ENCODE measurements around the gene MYH3. TPM values are rescaled to one million over a fixed set of nuclear protein-coding genes. Genes with fewer than 3 reads are reported as not detected.
"Not testable (repeated sequence)": the region's sequence is repeated elsewhere in the genome, so short reads cannot be mapped to it uniquely, and the experiment has no call there.

MYH3 gene
- total RNA-seq, 5 donors from 2014 or later (not counting 1 experiment from before 2014, with no cell fraction given), result 6.6 to 12.1 (median 11.1) TPM

GRCh38 chr17:10697092-10698081, 40.3 kb upstream of the MYH3 start, which contains the start of the genes ADPRM and SCO1:
Gene ADPRM (plus strand): TSS chr17:10697594. CDS start chr17:10704927, 7,333 bp downstream.
Gene SCO1 (minus strand): TSS chr17:10697533. CDS start chr17:10697507, 26 bp downstream.
- Mint-ChIP-seq H3K4me1 (peaks cover 63 to 69% (median 69%) of the 10 kb centered on the region in 3 donors), H3K27ac (peak within 1 kb of the TSS; percentile 91 to 98), H3K36me3 (peaks cover 30% of the 10 kb centered on the region), H3K27me3 (no peaks in the 10 kb centered on the region), H3K4me3 (peak within 1 kb of the TSS; percentile 93 to 96 (median 93)), H3K9me3 (no peaks in the 10 kb centered on the region)
- POLR2A ChIA-PET, result no interaction called here
- Histone ChIP-seq H3K36me3 (ENCODE audit: control insufficient read depth in 2 of 2, extremely low read depth in 1 of 2, insufficient read depth in 1 of 2, low read length in 1 of 2) (peaks cover 2 to 16% of the 10 kb centered on the region in 2 donors), H3K27ac (ENCODE audit: low read length) (peak within 1 kb of the TSS; percentile 84), H3K4me1 (ENCODE audit: control insufficient read depth in 1 of 2, extremely low read depth in 1 of 2, insufficient read depth in 2 of 2, low read length in 2 of 2) (peaks cover 29 to 38% of the 10 kb centered on the region in 2 experiments), H3K4me3 (ENCODE audit: control insufficient read depth in 1 of 2, extremely low read depth in 1 of 2, low read length in 1 of 2) (peak within 1 kb of the TSS; percentile 87 to 94), H3K27me3 (replicated peaks in 1 of 2; ENCODE audit: control insufficient read depth in 2 of 2, extremely low read depth in 1 of 2, insufficient read depth in 2 of 2, low read length in 1 of 2) (no peaks in the 10 kb centered on the region), H3K9me3 (no peaks in the 10 kb centered on the region)
- under 1% methylated on average over 70 of the region's 84 CpGs for WGBS (ENCODE audit: insufficient coverage)
- CTCF ChIA-PET, result no interaction called here
- ATAC-seq (replicated peaks in 1 of 4), result peak; percentile 92 to 94 (median 92)
- peak; percentile 76 to 92 (median 87) for DNase-seq

DNA sequence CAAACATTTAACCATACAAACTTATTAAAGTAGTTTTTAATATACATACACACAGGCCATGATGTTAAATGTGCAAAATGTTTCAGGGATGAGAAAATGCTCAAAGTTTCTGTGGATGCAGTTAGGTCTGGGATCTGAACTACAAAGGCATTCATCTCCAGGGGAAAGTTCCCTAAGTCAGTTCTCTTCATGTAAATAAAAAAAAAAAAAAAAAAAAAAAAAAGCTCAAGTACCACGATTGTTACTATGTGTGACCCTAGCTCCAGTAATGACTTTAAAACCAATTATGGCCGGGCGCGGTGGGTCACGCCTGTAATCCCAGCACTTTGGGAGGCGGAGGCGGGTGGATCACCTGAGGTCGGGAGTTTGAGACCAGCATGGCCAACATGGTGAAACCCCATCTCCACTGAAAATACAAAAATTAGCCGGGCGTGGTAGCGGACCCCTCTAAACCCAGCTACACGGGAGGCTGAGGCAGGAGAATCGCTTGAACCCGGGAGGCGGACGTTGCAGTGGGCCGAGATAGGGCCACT, 38.8 kb upstream of the MYH3 start:
- POLR2A ChIA-PET, result interaction anchor here in 1 of 2 donors (0.6 kb wide), 2 partner anchors 18 to 34 kb away, joined by 3 to 5 read pairs; partner anchors contain the start of gene TMEM220
- WGBS (ENCODE audit: insufficient coverage), result 86% methylated on average over 5 of the region's 17 CpGs

GRCh38 chr17:10687499-10687898, 30.4 kb upstream of the MYH3 start:
- H3K27ac Mint-ChIP-seq, result no peak overlapping the region
- no peaks in the 10 kb centered on the region for H3K27me3 Mint-ChIP-seq
- H3K36me3 ChIP-seq (ENCODE audit: control insufficient read depth in 2 of 2, extremely low read depth in 1 of 2, insufficient read depth in 1 of 2, low read length in 1 of 2), result peaks cover 2 to 59% of the 10 kb centered on the region in 2 donors
- H3K27me3 ChIP-seq (replicated peaks in 1 of 2; ENCODE audit: control insufficient read depth in 2 of 2, extremely low read depth in 1 of 2, insufficient read depth in 2 of 2, low read length in 1 of 2), result no peaks in the 10 kb centered on the region
- H3K4me1 Mint-ChIP-seq, result peaks cover 28 to 40% (median 30%) of the 10 kb centered on the region in 3 donors
- no peaks in the 10 kb centered on the region for H3K9me3 Mint-ChIP-seq
- no CpG with 5 or more reads among the region's 2 CpGs for WGBS (ENCODE audit: insufficient coverage)
- CTCF ChIA-PET, result no interaction called here
- H3K9me3 ChIP-seq, result no peaks in the 10 kb centered on the region
- H3K36me3 Mint-ChIP-seq, result peaks cover 68% of the 10 kb centered on the region
- H3K4me3 Mint-ChIP-seq, result no peak overlapping the region
- H3K27ac ChIP-seq (ENCODE audit: low read length), result no peak overlapping the region
- POLR2A ChIA-PET, result no interaction called here
- H3K4me3 ChIP-seq (ENCODE audit: control insufficient read depth in 1 of 2, extremely low read depth in 1 of 2, low read length in 1 of 2), result no peak overlapping the region
- DNase-seq, result no peak
- no peaks in the 10 kb centered on the region for H3K4me1 ChIP-seq (ENCODE audit: control insufficient read depth in 1 of 2, extremely low read depth in 1 of 2, insufficient read depth in 2 of 2, low read length in 2 of 2)
- ATAC-seq (replicated peaks in 1 of 4), result no peak

More for the DNA sequence above, 38.8 kb upstream of the MYH3 start:
- H3K36me3 Mint-ChIP-seq, result peaks cover 35% of the 10 kb centered on the region
- Histone ChIP-seq H3K4me1 (ENCODE audit: control insufficient read depth in 1 of 2, extremely low read depth in 1 of 2, insufficient read depth in 2 of 2, low read length in 2 of 2) (peaks cover 23 to 28% of the 10 kb centered on the region in 2 experiments), H3K36me3 (ENCODE audit: control insufficient read depth in 2 of 2, extremely low read depth in 1 of 2, insufficient read depth in 1 of 2, low read length in 1 of 2) (peaks cover 2 to 25% of the 10 kb centered on the region in 2 donors)
- not testable (repeated sequence) for H3K27ac ChIP-seq (ENCODE audit: low read length); H3K27ac Mint-ChIP-seq; H3K27me3 ChIP-seq (replicated peaks in 1 of 2; ENCODE audit: control insufficient read depth in 2 of 2, extremely low read depth in 1 of 2, insufficient read depth in 2 of 2, low read length in 1 of 2); H3K4me3 ChIP-seq (ENCODE audit: control insufficient read depth in 1 of 2, extremely low read depth in 1 of 2, low read length in 1 of 2); ATAC-seq (replicated peaks in 1 of 4); H3K9me3 Mint-ChIP-seq; H3K9me3 ChIP-seq; H3K27me3 Mint-ChIP-seq; DNase-seq
- peak overlapping the region; percentile 93 to 96 (median 93) for H3K4me3 Mint-ChIP-seq
- peaks cover 57 to 64% (median 63%) of the 10 kb centered on the region in 3 donors for H3K4me1 Mint-ChIP-seq
- CTCF ChIA-PET, result interaction anchor here in 1 of 2 donors (0.6 kb wide), 1 partner anchor 1285 kb away, joined by 3 read pairs; no protein-coding TSS in a partner anchor

DNA sequence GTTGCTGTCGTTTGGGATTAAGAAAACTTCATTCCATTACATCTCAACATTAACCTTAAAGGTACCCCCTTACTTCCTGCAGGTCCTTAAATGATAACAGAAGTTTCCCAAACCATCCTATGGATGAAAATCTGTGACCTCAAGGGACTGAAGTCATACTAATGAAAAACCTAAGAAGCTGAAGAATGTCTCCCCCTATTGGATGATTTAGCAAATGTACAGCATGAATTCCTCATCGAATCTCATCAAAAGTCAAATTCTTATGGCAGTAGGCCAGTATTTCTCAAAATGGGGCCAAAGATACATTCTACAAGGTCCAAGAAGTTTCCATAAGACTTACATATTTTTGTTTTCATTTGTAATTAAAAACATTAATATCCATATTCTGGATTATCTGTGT, 26.7 kb upstream of the MYH3 start:
- H3K4me1 ChIP-seq (ENCODE audit: control insufficient read depth in 1 of 2, extremely low read depth in 1 of 2, insufficient read depth in 2 of 2, low read length in 2 of 2), result no peaks in the 10 kb centered on the region
- no peak overlapping the region for H3K27ac ChIP-seq (ENCODE audit: low read length)
- no peak overlapping the region for H3K27ac Mint-ChIP-seq
- ChIA-PET POLR2A (no interaction called here), CTCF (interaction anchor here in 1 of 2 donors (0.6 to 0.9 kb wide), 2 partner anchors 9 to 67 kb away, joined by 3 read pairs; no protein-coding TSS in a partner anchor)
- H3K27me3 Mint-ChIP-seq, result no peaks in the 10 kb centered on the region
- DNase-seq, result peak in 1 of 35 experiments; percentile 34
- no peaks in the 10 kb centered on the region for H3K9me3 Mint-ChIP-seq
- no peak for ATAC-seq (replicated peaks in 1 of 4)
- peaks cover under 1 to 71% of the 10 kb centered on the region in 2 donors for H3K36me3 ChIP-seq (ENCODE audit: control insufficient read depth in 2 of 2, extremely low read depth in 1 of 2, insufficient read depth in 1 of 2, low read length in 1 of 2)
- no peak overlapping the region for H3K4me3 Mint-ChIP-seq
- H3K36me3 Mint-ChIP-seq, result peaks cover 63% of the 10 kb centered on the region
- H3K4me1 Mint-ChIP-seq, result peaks cover 6 to 21% (median 7%) of the 10 kb centered on the region in 3 donors
- no CpG with 5 or more reads among the region's 2 CpGs for WGBS (ENCODE audit: insufficient coverage)
- H3K4me3 ChIP-seq (ENCODE audit: control insufficient read depth in 1 of 2, extremely low read depth in 1 of 2, low read length in 1 of 2), result no peak overlapping the region
- no peaks in the 10 kb centered on the region for H3K27me3 ChIP-seq (replicated peaks in 1 of 2; ENCODE audit: control insufficient read depth in 2 of 2, extremely low read depth in 1 of 2, insufficient read depth in 2 of 2, low read length in 1 of 2)
- H3K9me3 ChIP-seq, result no peaks in the 10 kb centered on the region

- DNase-seq (no peak), ATAC-seq (replicated peaks in 1 of 4) (no peak)
- Mint-ChIP-seq H3K4me3 (no peak overlapping the region), H3K27ac (no peak overlapping the region), H3K36me3 (peaks cover 66% of the 10 kb centered on the region), H3K27me3 (no peaks in the 10 kb centered on the region), H3K4me1 (peaks cover 0 to 13% (median 0%) of the 10 kb centered on the region in 3 donors), H3K9me3 (no peaks in the 10 kb centered on the region)
- no peak overlapping the region for H3K27ac ChIP-seq (ENCODE audit: low read length)
- no peaks in the 10 kb centered on the region for H3K9me3 ChIP-seq
- WGBS (ENCODE audit: insufficient coverage), result 93% methylated on average over 5 of the region's 7 CpGs
- POLR2A ChIA-PET, result no interaction called here
- no peaks in the 10 kb centered on the region for H3K4me1 ChIP-seq (ENCODE audit: control insufficient read depth in 1 of 2, extremely low read depth in 1 of 2, insufficient read depth in 2 of 2, low read length in 2 of 2)
- H3K27me3 ChIP-seq (replicated peaks in 1 of 2; ENCODE audit: control insufficient read depth in 2 of 2, extremely low read depth in 1 of 2, insufficient read depth in 2 of 2, low read length in 1 of 2), result no peaks in the 10 kb centered on the region
- CTCF ChIA-PET, result no interaction called here
- no peak overlapping the region for H3K4me3 ChIP-seq (ENCODE audit: control insufficient read depth in 1 of 2, extremely low read depth in 1 of 2, low read length in 1 of 2)
- H3K36me3 ChIP-seq (ENCODE audit: control insufficient read depth in 2 of 2, extremely low read depth in 1 of 2, insufficient read depth in 1 of 2, low read length in 1 of 2), result peaks cover 0 to 75% of the 10 kb centered on the region in 2 donors
Measured at GRCh38 chr17:10681866-10682446, 24.8 kb upstream of the MYH3 start.

GRCh38 chr17:10674704-10675103, 17.6 kb upstream of the MYH3 start:
- Histone ChIP-seq H3K36me3 (ENCODE audit: control insufficient read depth in 2 of 2, extremely low read depth in 1 of 2, insufficient read depth in 1 of 2, low read length in 1 of 2) (peaks cover 7 to 21% of the 10 kb centered on the region in 2 donors), H3K4me1 (ENCODE audit: control insufficient read depth in 1 of 2, extremely low read depth in 1 of 2, insufficient read depth in 2 of 2, low read length in 2 of 2) (no peaks in the 10 kb centered on the region), H3K27me3 (replicated peaks in 1 of 2; ENCODE audit: control insufficient read depth in 2 of 2, extremely low read depth in 1 of 2, insufficient read depth in 2 of 2, low read length in 1 of 2) (no peaks in the 10 kb centered on the region), H3K9me3 (no peaks in the 10 kb centered on the region), H3K27ac (ENCODE audit: low read length) (no peak overlapping the region), H3K4me3 (ENCODE audit: control insufficient read depth in 1 of 2, extremely low read depth in 1 of 2, low read length in 1 of 2) (no peak overlapping the region)
- Mint-ChIP-seq H3K27me3 (no peaks in the 10 kb centered on the region), H3K9me3 (no peaks in the 10 kb centered on the region), H3K36me3 (peaks cover 31% of the 10 kb centered on the region), H3K4me1 (no peaks in the 10 kb centered on the region), H3K27ac (no peak overlapping the region), H3K4me3 (no peak overlapping the region)
- ChIA-PET POLR2A (no interaction called here), CTCF (interaction anchor here in 1 of 2 donors (0.6 to 1.2 kb wide), 2 partner anchors 9 to 170 kb away, joined by 3 to 4 read pairs; no protein-coding TSS in a partner anchor)
- ATAC-seq (replicated peaks in 1 of 4) (no peak), DNase-seq (no peak)
- WGBS (ENCODE audit: insufficient coverage), result 97% methylated on average over 4 of the region's 4 CpGs
